Ramos (cell line): ENCODE measurements around the gene E4F1.

ENCODE experiments used
- in situ Hi-C: fragments of 300-500 bp; cut with MboI; formaldehyde crosslinking; loops from one replicate; pipeline ENCODE4 v1.14.3; 2022; ENCODE audit warnings: low sequenced_read_pairs; ENCODE audit not compliant: unreplicated experiment

E4F1 gene, protein sequence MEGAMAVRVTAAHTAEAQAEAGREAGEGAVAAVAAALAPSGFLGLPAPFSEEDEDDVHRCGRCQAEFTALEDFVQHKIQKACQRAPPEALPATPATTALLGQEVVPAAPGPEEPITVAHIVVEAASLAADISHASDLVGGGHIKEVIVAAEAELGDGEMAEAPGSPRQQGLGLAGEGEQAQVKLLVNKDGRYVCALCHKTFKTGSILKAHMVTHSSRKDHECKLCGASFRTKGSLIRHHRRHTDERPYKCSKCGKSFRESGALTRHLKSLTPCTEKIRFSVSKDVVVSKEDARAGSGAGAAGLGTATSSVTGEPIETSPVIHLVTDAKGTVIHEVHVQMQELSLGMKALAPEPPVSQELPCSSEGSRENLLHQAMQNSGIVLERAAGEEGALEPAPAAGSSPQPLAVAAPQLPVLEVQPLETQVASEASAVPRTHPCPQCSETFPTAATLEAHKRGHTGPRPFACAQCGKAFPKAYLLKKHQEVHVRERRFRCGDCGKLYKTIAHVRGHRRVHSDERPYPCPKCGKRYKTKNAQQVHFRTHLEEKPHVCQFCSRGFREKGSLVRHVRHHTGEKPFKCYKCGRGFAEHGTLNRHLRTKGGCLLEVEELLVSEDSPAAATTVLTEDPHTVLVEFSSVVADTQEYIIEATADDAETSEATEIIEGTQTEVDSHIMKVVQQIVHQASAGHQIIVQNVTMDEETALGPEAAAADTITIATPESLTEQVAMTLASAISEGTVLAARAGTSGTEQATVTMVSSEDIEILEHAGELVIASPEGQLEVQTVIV

GRCh38 chr16:2223221-2223941, at the start of gene E4F1:
TSS of gene E4F1 (plus strand) at chr16:2223591. CDS start at chr16:2223614, 23 bp downstream.
- in situ Hi-C loops = no loop called here

DNA sequence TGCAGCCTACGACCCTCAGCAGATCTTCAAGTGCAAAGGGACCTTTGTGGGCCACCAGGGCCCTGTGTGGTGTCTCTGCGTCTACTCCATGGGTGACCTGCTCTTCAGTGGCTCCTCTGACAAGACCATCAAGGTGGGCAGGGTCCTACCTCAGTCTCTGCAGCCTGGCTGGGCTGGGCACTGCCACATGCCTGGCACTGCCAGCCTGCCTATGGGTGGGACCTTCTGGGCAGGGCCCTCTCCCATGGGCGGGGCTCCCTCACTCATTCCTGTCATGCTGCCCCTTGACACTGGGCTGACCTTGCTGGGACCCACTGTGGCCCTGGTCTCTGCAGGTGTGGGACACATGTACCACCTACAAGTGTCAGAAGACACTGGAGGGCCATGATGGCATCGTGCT, 49.5 kb upstream of the E4F1 start:
- in situ Hi-C loops = no loop called here

DNA sequence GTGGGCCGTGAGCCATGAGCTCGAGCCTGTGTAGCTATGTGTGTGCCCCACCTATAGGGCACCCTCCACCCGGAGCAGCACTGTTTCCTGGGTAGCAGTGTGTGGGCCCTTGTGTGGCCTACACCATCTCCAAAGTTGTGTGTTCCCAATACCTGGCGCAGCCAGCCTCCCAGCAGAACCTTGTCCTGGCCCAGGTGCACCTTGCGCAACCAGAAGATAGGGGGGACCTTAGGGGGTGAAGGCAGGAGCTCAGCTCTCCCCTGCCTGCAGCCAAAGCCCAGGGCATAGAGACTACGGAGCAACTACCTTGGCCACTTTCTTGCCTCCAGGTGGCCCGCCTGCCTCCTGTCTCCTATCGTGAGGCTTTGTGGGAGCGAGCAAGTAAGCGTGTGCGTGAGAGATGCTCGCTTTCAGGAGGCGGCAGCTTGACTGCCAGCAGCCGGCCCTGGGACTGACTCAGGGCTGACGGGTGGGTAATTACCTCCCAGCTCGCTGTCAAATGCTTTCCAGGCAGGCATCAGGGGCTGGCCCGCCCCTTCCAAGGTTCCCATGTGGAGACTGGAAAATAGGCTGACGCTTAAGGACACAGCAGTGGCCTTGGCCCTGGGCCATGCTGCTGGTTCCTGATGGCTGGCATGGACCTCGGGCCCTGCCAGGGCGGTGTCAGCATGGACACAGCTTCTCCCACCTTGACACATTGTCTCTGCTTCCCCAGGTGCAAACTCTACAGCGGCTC, 48.8 kb upstream of the E4F1 start:
- in situ Hi-C loops = no loop called here

DNA sequence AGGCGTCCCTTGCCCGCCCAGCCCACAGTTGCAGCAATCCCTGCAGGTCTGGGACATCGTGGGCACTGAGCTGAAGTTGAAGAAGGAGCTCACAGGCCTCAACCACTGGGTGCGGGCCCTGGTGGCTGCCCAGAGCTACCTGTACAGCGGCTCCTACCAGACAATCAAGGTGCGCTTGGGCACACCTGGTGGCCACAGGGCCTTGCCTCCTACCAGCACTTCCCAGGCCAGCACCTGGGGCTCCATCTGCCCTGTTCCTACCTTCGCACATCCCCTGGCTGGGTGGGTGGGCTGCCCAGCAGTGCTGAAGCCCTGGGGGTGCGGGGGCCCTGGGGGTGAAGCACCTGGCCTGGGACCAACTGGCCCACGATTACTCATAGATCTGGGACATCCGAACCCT, 47.9 kb upstream of the E4F1 start:
- in situ Hi-C loops = no loop called here

GRCh38 chr16:2176047-2176446, 47.3 kb upstream of the E4F1 start:
- in situ Hi-C loops = no loop called here

DNA sequence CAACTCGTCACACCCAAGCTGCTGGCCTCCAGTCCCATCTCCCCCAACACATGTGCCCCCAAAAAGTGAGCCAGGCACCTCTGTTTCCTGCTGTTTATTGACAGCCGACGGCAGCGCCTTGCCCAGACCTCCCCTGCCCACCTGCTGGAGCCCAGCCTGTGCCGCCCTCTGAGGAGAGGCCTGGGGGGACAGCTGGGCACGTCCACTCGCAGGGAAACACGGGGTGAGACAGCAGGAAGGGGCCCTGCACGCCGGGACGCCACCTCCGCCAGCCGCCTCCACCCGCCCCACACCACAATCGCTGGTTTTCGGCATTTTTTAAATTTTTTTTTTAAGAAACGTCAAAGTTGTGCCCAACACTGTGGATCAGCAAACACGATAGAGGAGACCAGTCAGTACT, 46.3 kb upstream of the E4F1 start:
- in situ Hi-C loops = no loop called here

GRCh38 chr16:2177561-2177960, 45.8 kb upstream of the E4F1 start:
- in situ Hi-C loops = no loop called here

GRCh38 chr16:2178321-2179106, 44.9 kb upstream of the E4F1 start:
- in situ Hi-C loops = no loop called here

- in situ Hi-C loops = no loop called here
Measured at GRCh38 chr16:2179107-2179501, 44.3 kb upstream of the E4F1 start.

GRCh38 chr16:2179576-2179975, 43.8 kb upstream of the E4F1 start:
- in situ Hi-C loops = no loop called here

- in situ Hi-C loops = no loop called here
Measured at GRCh38 chr16:2180461-2180860, 42.9 kb upstream of the E4F1 start.

DNA sequence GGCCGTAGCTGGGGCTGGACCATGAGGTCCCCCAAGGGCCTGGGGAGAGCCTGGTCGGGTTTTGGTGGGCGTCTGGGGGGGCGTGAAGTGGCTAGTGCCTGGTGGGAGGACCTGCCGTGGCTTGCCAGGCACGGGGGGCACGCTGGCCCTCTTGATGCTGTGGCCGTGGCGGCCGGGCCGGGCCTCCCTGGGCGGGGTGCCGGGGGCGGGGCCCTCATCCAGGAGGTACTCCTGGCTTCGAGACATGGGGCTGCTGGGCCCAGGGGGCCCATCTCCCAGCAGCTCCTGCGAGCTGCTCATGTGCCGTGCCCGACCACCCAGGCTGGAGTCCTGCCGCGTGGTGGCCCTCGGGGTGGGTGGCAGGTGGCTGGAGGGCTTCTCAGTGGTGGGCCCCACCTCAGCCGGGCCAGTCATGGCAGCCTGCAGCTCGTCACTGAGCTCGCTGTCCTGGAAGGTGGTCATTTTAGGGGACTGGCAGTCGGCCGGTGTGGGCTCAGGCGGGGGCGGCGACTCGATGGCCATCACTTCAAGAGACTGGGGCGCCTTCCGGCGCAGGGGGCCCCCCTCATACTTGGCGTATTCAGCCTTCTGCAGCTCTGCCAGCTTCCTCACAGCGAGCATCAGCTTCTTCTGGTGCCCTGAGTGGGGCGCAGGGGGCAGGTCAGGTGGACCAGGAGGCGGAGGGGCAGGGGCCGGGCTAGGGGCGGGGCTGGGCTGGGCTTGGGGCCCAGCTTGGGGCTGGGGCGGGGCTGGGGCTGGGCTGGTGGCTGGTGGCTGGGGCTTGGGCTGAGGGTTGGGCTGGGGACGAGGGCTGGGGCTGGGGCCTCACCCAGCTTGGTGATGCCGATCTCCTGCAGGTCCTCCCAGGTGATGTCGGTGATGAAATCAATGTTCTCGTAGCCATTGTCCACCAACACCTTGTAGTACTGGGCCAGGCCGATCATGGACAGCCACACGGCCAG, 42.1 kb upstream of the E4F1 start:
- in situ Hi-C loops = no loop called here

- in situ Hi-C loops = no loop called here
Measured at GRCh38 chr16:2181952-2182351, 41.4 kb upstream of the E4F1 start.

- in situ Hi-C loops = no loop called here
Measured at GRCh38 chr16:2183671-2184070, 39.7 kb upstream of the E4F1 start.

DNA sequence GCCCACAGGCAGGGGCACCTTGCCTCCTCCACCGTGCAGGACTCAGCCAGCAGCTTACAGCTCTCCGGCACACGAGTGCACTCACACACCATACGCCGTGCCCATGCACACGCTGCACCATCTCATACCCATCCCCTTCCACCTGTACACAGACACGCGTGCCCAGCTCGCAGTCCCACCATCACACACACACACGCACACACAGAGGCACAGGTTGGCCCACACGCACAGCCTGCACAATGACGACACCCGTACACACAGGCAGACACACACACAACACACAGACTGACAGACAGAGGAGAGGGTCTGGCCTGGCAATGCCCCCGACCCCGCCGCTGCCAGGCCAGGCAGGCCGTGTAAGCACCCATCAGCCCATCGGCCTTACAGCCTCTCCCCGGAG, 39.0 kb upstream of the E4F1 start:
- in situ Hi-C loops = no loop called here

- in situ Hi-C loops = no loop called here
Measured at GRCh38 chr16:2184962-2185361, 38.4 kb upstream of the E4F1 start.

- in situ Hi-C loops = no loop called here
Measured at GRCh38 chr16:2186064-2186463, 37.3 kb upstream of the E4F1 start.

GRCh38 chr16:2186505-2186904, 36.9 kb upstream of the E4F1 start:
- in situ Hi-C loops = no loop called here
